Mammary epithelial cell (primary cell): ENCODE results near the gene TPD52L1.

ENCODE experiments used
- CTCF ChIP-seq, 2 donors: IDR thresholded peaks in 1 of 2; conservative IDR thresholded peaks in 1 of 2; 2 replicates each; pipeline ENCODE4 v1.5.1; 2011 to 2012; ENCODE audit warnings: inconsistent platforms in 2 of 2, low read length in 2 of 2, mild to moderate bottlenecking in 2 of 2, control low read depth in 1 of 2, low read depth in 1 of 2; ENCODE audit not compliant: insufficient read depth in 1 of 2; ENCODE audit errors: extremely low read depth in 1 of 2
- EZH2 ChIP-seq: IDR thresholded peaks from 2 replicates; pipeline ENCODE4 v1.6.1; 2012; ENCODE audit warnings: low read length, inconsistent platforms, borderline replicate concordance

DNA sequence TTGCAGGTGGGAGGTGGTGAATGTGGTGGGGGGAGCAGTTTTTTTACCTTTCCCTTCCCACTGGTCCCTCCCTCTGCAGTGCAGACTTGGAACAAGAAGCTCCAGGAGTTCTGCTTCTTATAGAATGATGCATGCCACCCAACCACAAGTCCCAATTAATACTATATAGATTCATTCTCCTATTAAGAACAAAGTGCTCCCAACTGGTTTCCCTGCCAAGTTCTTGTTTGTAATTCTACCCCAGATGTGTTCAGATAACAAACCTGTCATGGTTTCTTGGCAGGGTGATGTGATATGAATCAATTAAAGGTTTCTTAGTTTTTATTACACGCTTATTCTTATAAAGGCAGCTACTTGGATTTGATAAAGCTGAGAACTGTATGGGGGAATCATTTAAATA, 124.3 kb downstream of the TPD52L1 start:
- no peak for TF ChIP-seq CTCF (conservative IDR thresholded peaks at IDR 0.05 in 1 of 2, IDR thresholded peaks at IDR 0.05 in 1 of 2; ENCODE audit: extremely low read depth in 1 of 2, insufficient read depth in 1 of 2, low read depth in 1 of 2, low read length in 2 of 2)
- TF ChIP-seq EZH2 = no peak
